Natural killer cell (primary cell): Measurements from ENCODE around the gene TUFT1. TPM values are rescaled to one million over a fixed set of nuclear protein-coding genes. Genes with fewer than 3 reads are reported as not detected.

Source experiments
- ATAC-seq, 3 donors: fragments of 150-1000 bp in 2 of 3; fragments of 200-7000 bp in 1 of 3; cut with Tn5 transposase; 1 replicate in 1 of 3; 2 replicates in 2 of 3; pipeline ENCODE4 v1.10.0; 2021; ENCODE audit warnings: mild to moderate bottlenecking in 2 of 3, moderate library complexity in 2 of 3
- DNase-seq, 2 donors: peaks; one replicate each; pipeline versions ENCODE4 v3.0.0 to v3.0.0-alpha.2; 2013 to 2021; ENCODE audit warnings: mixed read lengths in 1 of 2
- H3K27ac ChIP-seq: one replicate; pipeline ENCODE4 v1.5.1; 2013; ENCODE audit warnings: mild to moderate bottlenecking, low read length
- H3K27me3 ChIP-seq: one replicate; pipeline ENCODE4 v1.6.1; 2013; ENCODE audit warnings: low read length; ENCODE audit not compliant: control insufficient read depth, insufficient read depth
- H3K36me3 ChIP-seq: one replicate; pipeline ENCODE4 v1.6.1; 2013; ENCODE audit warnings: low read length; ENCODE audit not compliant: control insufficient read depth, insufficient read depth
- H3K4me1 ChIP-seq: one replicate; pipeline ENCODE4 v1.6.1; 2013; ENCODE audit warnings: low read length; ENCODE audit not compliant: control insufficient read depth, insufficient read depth
- H3K4me3 ChIP-seq: one replicate; pipeline ENCODE4 v1.5.1; 2013; ENCODE audit warnings: low read length
- H3K9me3 ChIP-seq: one replicate; pipeline ENCODE4 v1.6.1; 2013; ENCODE audit warnings: low read length; ENCODE audit not compliant: control insufficient read depth, insufficient read depth
- H3K27ac Mint-ChIP-seq, 2 donors: one replicate each; pipeline ENCODE4 v1.8.0; 2022; ENCODE audit warnings: mild to moderate bottlenecking in 2 of 2, mixed read lengths in 2 of 2, moderate library complexity in 1 of 2
- H3K27me3 Mint-ChIP-seq, 2 donors: one replicate each; pipeline ENCODE4 v1.8.0; 2022; ENCODE audit warnings: low read depth in 2 of 2, mixed read lengths in 2 of 2
- H3K36me3 Mint-ChIP-seq: one replicate; pipeline ENCODE4 v1.8.0; 2022; ENCODE audit warnings: mixed read lengths
- H3K4me1 Mint-ChIP-seq, 2 donors: one replicate each; pipeline ENCODE4 v1.8.0; 2022; ENCODE audit warnings: mixed read lengths in 2 of 2
- H3K4me3 Mint-ChIP-seq: one replicate; pipeline ENCODE4 v1.8.0; 2022; ENCODE audit warnings: mild to moderate bottlenecking, moderate library complexity, mixed read lengths
- H3K9me3 Mint-ChIP-seq, 2 donors: one replicate each; pipeline ENCODE4 v1.8.0; 2022; ENCODE audit warnings: mixed read lengths in 2 of 2
- WGBS: methylation state at CpG from one replicate; pipeline ENCODE4 v1.1.7; 2013; ENCODE audit warnings: missing lambda C conversion rate; ENCODE audit not compliant: insufficient coverage; 5-methylcytosine and 5-hydroxymethylcytosine counted together
- intact Hi-C: fragments of 100-400 bp; cut with micrococcal nuclease; formaldehyde crosslinking; loops from one replicate; pipeline ENCODE4 v1.14.2; 2022
- total RNA-seq, 4 donors: library from RNA; stranded (reverse); fragments of 120-200 nt in 1 of 4; gene quantifications; one replicate each; pipeline versions ENCODE4 v1.2.3 to v1.2.4, GENCODE V29; 2013 to 2022
- TF ChIP-seq, protein P1 (sequence below): fragments of 200-600 bp; IDR thresholded peaks from one replicate; pipeline ENCODE4 v1.8.0; 2022; ENCODE audit warnings: antibody characterized with exemption

TUFT1 gene
- total RNA-seq, 3 donors from 2014 or later (not counting 1 experiment from before 2014, with no cell fraction given): 4.6 to 7.2 (median 5.0) TPM

DNA sequence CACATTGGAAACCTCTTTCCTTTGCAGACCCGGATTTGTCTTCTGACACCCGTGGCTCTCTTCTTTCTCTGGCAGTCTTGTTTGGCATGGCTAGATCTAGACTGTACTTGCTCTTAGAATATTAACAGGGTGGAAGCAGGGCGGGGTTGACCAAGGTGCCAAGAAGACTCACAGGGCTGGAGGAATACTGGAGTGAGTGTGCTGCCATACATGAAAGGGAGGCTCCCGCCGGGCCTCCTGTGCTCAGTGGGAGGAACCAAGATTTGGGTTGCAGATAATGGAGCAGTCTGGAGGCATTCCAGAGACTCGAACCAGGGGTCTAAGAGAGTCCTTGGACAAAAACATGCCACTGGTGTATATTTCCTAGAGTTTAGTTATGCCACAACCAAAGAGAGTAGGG lies 44.2 kb downstream of the TUFT1 start:
- 87% methylated on average over 6 of the region's 6 CpGs for WGBS
- no peaks in the 10 kb centered on the region for H3K9me3 Mint-ChIP-seq

GRCh38 chr1:151584780-151585179 lies 44.7 kb downstream of the TUFT1 start:
- intact Hi-C loops: no loop called here
- no peaks in the 10 kb centered on the region for H3K36me3 Mint-ChIP-seq
- Histone ChIP-seq H3K9me3 (no peaks in the 10 kb centered on the region), H3K36me3 (no peaks in the 10 kb centered on the region), H3K4me1 (no peaks in the 10 kb centered on the region), H3K27ac (no peak overlapping the region), H3K27me3 (no peaks in the 10 kb centered on the region), H3K4me3 (no peak overlapping the region)
- H3K27ac Mint-ChIP-seq: no peak overlapping the region
- TF ChIP-seq, protein P1, sequence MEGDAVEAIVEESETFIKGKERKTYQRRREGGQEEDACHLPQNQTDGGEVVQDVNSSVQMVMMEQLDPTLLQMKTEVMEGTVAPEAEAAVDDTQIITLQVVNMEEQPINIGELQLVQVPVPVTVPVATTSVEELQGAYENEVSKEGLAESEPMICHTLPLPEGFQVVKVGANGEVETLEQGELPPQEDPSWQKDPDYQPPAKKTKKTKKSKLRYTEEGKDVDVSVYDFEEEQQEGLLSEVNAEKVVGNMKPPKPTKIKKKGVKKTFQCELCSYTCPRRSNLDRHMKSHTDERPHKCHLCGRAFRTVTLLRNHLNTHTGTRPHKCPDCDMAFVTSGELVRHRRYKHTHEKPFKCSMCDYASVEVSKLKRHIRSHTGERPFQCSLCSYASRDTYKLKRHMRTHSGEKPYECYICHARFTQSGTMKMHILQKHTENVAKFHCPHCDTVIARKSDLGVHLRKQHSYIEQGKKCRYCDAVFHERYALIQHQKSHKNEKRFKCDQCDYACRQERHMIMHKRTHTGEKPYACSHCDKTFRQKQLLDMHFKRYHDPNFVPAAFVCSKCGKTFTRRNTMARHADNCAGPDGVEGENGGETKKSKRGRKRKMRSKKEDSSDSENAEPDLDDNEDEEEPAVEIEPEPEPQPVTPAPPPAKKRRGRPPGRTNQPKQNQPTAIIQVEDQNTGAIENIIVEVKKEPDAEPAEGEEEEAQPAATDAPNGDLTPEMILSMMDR: no peak
- WGBS: 93% methylated on average over 7 of the region's 7 CpGs
- H3K27me3 Mint-ChIP-seq: peaks cover 2 to 3% of the 10 kb centered on the region in 2 donors
- no peak overlapping the region for H3K4me3 Mint-ChIP-seq
- H3K4me1 Mint-ChIP-seq: no peaks in the 10 kb centered on the region
- no peak for DNase-seq
- ATAC-seq: no peak
- H3K9me3 Mint-ChIP-seq: no peaks in the 10 kb centered on the region

More for the DNA sequence above, 44.2 kb downstream of the TUFT1 start:
- Histone ChIP-seq H3K27ac (no peak overlapping the region), H3K27me3 (no peaks in the 10 kb centered on the region), H3K4me1 (no peaks in the 10 kb centered on the region), H3K4me3 (no peak overlapping the region), H3K36me3 (no peaks in the 10 kb centered on the region), H3K9me3 (no peaks in the 10 kb centered on the region)
- TF ChIP-seq, protein P1: no peak
- intact Hi-C loops: no loop called here
- no peaks in the 10 kb centered on the region for H3K4me1 Mint-ChIP-seq
- DNase-seq: no peak
- ATAC-seq: no peak
- no peak overlapping the region for H3K4me3 Mint-ChIP-seq
- H3K36me3 Mint-ChIP-seq: no peaks in the 10 kb centered on the region
- no peaks in the 10 kb centered on the region for H3K27me3 Mint-ChIP-seq
- no peak overlapping the region for H3K27ac Mint-ChIP-seq

- no peak overlapping the region for H3K4me3 Mint-ChIP-seq
- H3K9me3 Mint-ChIP-seq: no peaks in the 10 kb centered on the region
- intact Hi-C loops: no loop called here
- no peak overlapping the region for H3K27ac Mint-ChIP-seq
- H3K4me3 ChIP-seq: no peak overlapping the region
- DNase-seq: no peak
- H3K4me1 Mint-ChIP-seq: no peaks in the 10 kb centered on the region
- no peaks in the 10 kb centered on the region for H3K27me3 ChIP-seq
- no peaks in the 10 kb centered on the region for H3K36me3 Mint-ChIP-seq
- H3K4me1 ChIP-seq: no peaks in the 10 kb centered on the region
- H3K9me3 ChIP-seq: no peaks in the 10 kb centered on the region
- WGBS: 63% methylated on average over 1 of the region's 1 CpG
- H3K27ac ChIP-seq: no peak overlapping the region
- H3K27me3 Mint-ChIP-seq: peaks cover 6 to 7% of the 10 kb centered on the region in 2 donors
- H3K36me3 ChIP-seq: no peaks in the 10 kb centered on the region
- no peak for ATAC-seq
- TF ChIP-seq, protein P1: no peak
These were observed 45.5 kb downstream of the TUFT1 start for GRCh38 chr1:151585622-151586021.

- ATAC-seq (no peak), DNase-seq (no peak)
- intact Hi-C loops: loop anchor here (10.0 kb wide), 1 partner anchor 146 kb away; no protein-coding TSS in a partner anchor
- H3K4me3 ChIP-seq: no peak overlapping the region
- H3K27ac ChIP-seq: no peak overlapping the region
- Mint-ChIP-seq H3K4me3 (no peak overlapping the region), H3K27ac (no peak overlapping the region), H3K36me3 (no peaks in the 10 kb centered on the region), H3K4me1 (peaks cover 7 to 8% of the 10 kb centered on the region in 2 donors), H3K9me3 (no peaks in the 10 kb centered on the region), H3K27me3 (peaks cover 11 to 15% of the 10 kb centered on the region in 2 donors)
- no peaks in the 10 kb centered on the region for H3K36me3 ChIP-seq
- no peaks in the 10 kb centered on the region for H3K9me3 ChIP-seq
- 85% methylated on average over 3 of the region's 3 CpGs for WGBS
- H3K27me3 ChIP-seq: no peaks in the 10 kb centered on the region
- TF ChIP-seq, protein P1: no peak
- peaks cover 4% of the 10 kb centered on the region for H3K4me1 ChIP-seq
These were observed 50.9 kb downstream of the TUFT1 start for GRCh38 chr1:151590961-151591360.
